Naive thymus-derived CD8-positive, alpha-beta T cell (primary cell): ENCODE measurements around the gene MKX. TPM values are rescaled to one million over a fixed set of nuclear protein-coding genes. Genes with fewer than 3 reads are reported as not detected.

Experiments
- ATAC-seq, 2 donors: fragments of 150-1000 bp; cut with Tn5 transposase in 1 of 2; sonication (Bioruptor Pico), chemical (Tn5 transposase) in 1 of 2; 1 replicate in 1 of 2; 2 replicates in 1 of 2; pipeline ENCODE4 v1.10.0; 2021; ENCODE audit warnings: mild to moderate bottlenecking in 2 of 2, moderate library complexity in 2 of 2
- POLR2A ChIA-PET: fragments of 350-600 bp; sonication (Branson Sonifier 250); formaldehyde crosslinking; loops from one replicate; lab custom pipeline; 2021; ENCODE audit warnings: antibody characterized with exemption; lab: Charles Lee
- DNase-seq, 10 donors: peaks; one replicate each; pipeline versions ENCODE4 v3.0.0 to v3.0.0-alpha.2; 2020 to 2022
- H3K27ac Mint-ChIP-seq, 10 donors: one replicate each; pipeline ENCODE4 v1.8.0; 2020 to 2022; ENCODE audit warnings: mild to moderate bottlenecking in 10 of 10, mixed read lengths in 10 of 10, moderate library complexity in 4 of 10, inconsistent platforms in 1 of 10
- H3K27me3 Mint-ChIP-seq, 5 donors: one replicate each; pipeline ENCODE4 v1.8.0; 2021 to 2022; ENCODE audit warnings: mixed read lengths in 5 of 5
- H3K36me3 Mint-ChIP-seq, 3 donors: one replicate each; pipeline ENCODE4 v1.8.0; 2020 to 2022; ENCODE audit warnings: mixed read lengths in 3 of 3, mild to moderate bottlenecking in 2 of 3, inconsistent platforms in 1 of 3
- H3K4me1 Mint-ChIP-seq, 4 donors: one replicate each; pipeline ENCODE4 v1.8.0; 2021 to 2022; ENCODE audit warnings: mixed read lengths in 4 of 4
- H3K4me3 Mint-ChIP-seq, 10 donors: one replicate each; pipeline ENCODE4 v1.8.0; 2020 to 2022; ENCODE audit warnings: mild to moderate bottlenecking in 10 of 10, mixed read lengths in 10 of 10, moderate library complexity in 6 of 10, inconsistent platforms in 1 of 10
- H3K9me3 Mint-ChIP-seq, 9 donors: one replicate each; pipeline ENCODE4 v1.8.0; 2020 to 2022; ENCODE audit warnings: mixed read lengths in 9 of 9, mild to moderate bottlenecking in 3 of 9, inconsistent platforms in 1 of 9, moderate library complexity in 1 of 9
- polyA plus RNA-seq, 3 donors: library from polyadenylated mRNA; unstranded; fragments of 300-500 nt; fragmentation: Illumina TruSeq; gene quantifications; one replicate each; pipeline ENCODE4 v1.2.3, GENCODE V29; 2021
- total RNA-seq, 8 experiments: library from RNA in 2 of 8; stranded (reverse) in 2 of 8; gene quantifications; one replicate each; pipeline ENCODE4 v1.2.3 and lab custom pipeline; 2021 to 2026

Gene MKX
- total and polyA plus RNA-seq, 5 experiments from 2014 or later, result not detected

- Mint-ChIP-seq H3K27me3 (peaks cover 40 to 86% (median 55%) of the 10 kb centered on the region in 5 donors), H3K27ac (no peak overlapping the region), H3K4me1 (peaks cover 21 to 31% (median 26%) of the 10 kb centered on the region in 4 donors), H3K9me3 (peaks cover 0 to 1% (median 0%) of the 10 kb centered on the region in 9 donors), H3K4me3 (no peak overlapping the region), H3K36me3 (peaks cover 0 to 2% (median 0%) of the 10 kb centered on the region in 3 donors)
- DNase-seq (no peak), ATAC-seq (no peak)
- POLR2A ChIA-PET, result no interaction called here
Measured at GRCh38 chr10:27748601-27749000, 3.0 kb upstream of the MKX start.

- no peak for ATAC-seq
- Mint-ChIP-seq H3K4me3 (peak overlapping the region in 7 of 10 donors; percentile 9 to 91 (median 69)), H3K27ac (no peak overlapping the region), H3K4me1 (peaks cover 22 to 34% (median 29%) of the 10 kb centered on the region in 4 donors), H3K36me3 (peaks cover 0 to 2% (median 0%) of the 10 kb centered on the region in 3 donors), H3K27me3 (peaks cover 35 to 76% (median 50%) of the 10 kb centered on the region in 5 donors), H3K9me3 (peaks cover 0 to 1% (median 0%) of the 10 kb centered on the region in 9 donors)
- DNase-seq, result peak in 2 of 10 donors; percentile 11
- POLR2A ChIA-PET, result interaction anchor here (0.7 kb wide), 1 partner anchor 1242 kb away, joined by 4 read pairs; no protein-coding TSS in a partner anchor
Measured at GRCh38 chr10:27747096-27747451, 1.5 kb upstream of the MKX start.

- POLR2A ChIA-PET, result interaction anchor here (0.7 kb wide), 1 partner anchor 1241 kb away, joined by 4 read pairs; no protein-coding TSS in a partner anchor
- H3K36me3 Mint-ChIP-seq, result peaks cover 0 to 2% (median 0%) of the 10 kb centered on the region in 3 donors
- ATAC-seq (no peak), DNase-seq (peak in 2 of 10 donors; percentile 12)
- peak overlapping the region; percentile 41 to 91 (median 70) for H3K4me3 Mint-ChIP-seq
- peak overlapping the region in 1 of 10 donors; percentile 36 for H3K27ac Mint-ChIP-seq
- no peaks in the 10 kb centered on the region for H3K9me3 Mint-ChIP-seq
- peaks cover 30 to 75% (median 52%) of the 10 kb centered on the region in 5 donors for H3K27me3 Mint-ChIP-seq
- peaks cover 23 to 35% (median 32%) of the 10 kb centered on the region in 4 donors for H3K4me1 Mint-ChIP-seq
Measured at GRCh38 chr10:27746397-27747095, 927 bp upstream of the MKX start.

- H3K4me1 Mint-ChIP-seq, result peaks cover 26 to 41% (median 36%) of the 10 kb centered on the region in 4 donors
- peak overlapping the region; percentile 82 to 94 (median 91) for H3K4me3 Mint-ChIP-seq
- POLR2A ChIA-PET, result no interaction called here
- peaks cover 0 to 2% (median 0%) of the 10 kb centered on the region in 3 donors for H3K36me3 Mint-ChIP-seq
- peak; percentile 27 to 34 for ATAC-seq
- H3K9me3 Mint-ChIP-seq, result no peaks in the 10 kb centered on the region
- H3K27ac Mint-ChIP-seq, result peak overlapping the region in 2 of 10 donors; percentile 31 to 37
- peak in 5 of 10 donors; percentile 4 to 45 (median 29) for DNase-seq
- peaks cover 34 to 78% (median 58%) of the 10 kb centered on the region in 5 donors for H3K27me3 Mint-ChIP-seq
Measured at GRCh38 chr10:27744802-27745731, 552 bp downstream of the MKX start.

GRCh38 chr10:27743877-27744801 lies 1.5 kb downstream of the MKX start:
- Mint-ChIP-seq H3K27ac (peak overlapping the region in 4 of 10 donors; percentile 31 to 57 (median 42)), H3K27me3 (peaks cover 34 to 69% (median 54%) of the 10 kb centered on the region in 5 donors), H3K36me3 (peaks cover 0 to 2% (median 0%) of the 10 kb centered on the region in 3 donors), H3K4me3 (peak overlapping the region; percentile 82 to 94 (median 91)), H3K4me1 (peaks cover 26 to 41% (median 36%) of the 10 kb centered on the region in 4 donors), H3K9me3 (no peaks in the 10 kb centered on the region)
- POLR2A ChIA-PET, result interaction anchor here (0.6 to 1.3 kb wide), 2 partner anchors 591 to 638 kb away, joined by 3 to 5 read pairs; no protein-coding TSS in a partner anchor
- ATAC-seq, result peak; percentile 10 to 11
- DNase-seq, result peak in 5 of 10 donors; percentile 5 to 39 (median 28)

GRCh38 chr10:27743012-27743876 lies 2.4 kb downstream of the MKX start:
- H3K4me3 Mint-ChIP-seq, result peak overlapping the region; percentile 82 to 94 (median 91)
- peaks cover 0 to 2% (median 0%) of the 10 kb centered on the region in 3 donors for H3K36me3 Mint-ChIP-seq
- peak overlapping the region in 2 of 10 donors; percentile 27 to 46 for H3K27ac Mint-ChIP-seq
- H3K27me3 Mint-ChIP-seq, result peaks cover 32 to 65% (median 53%) of the 10 kb centered on the region in 5 donors
- peak; percentile 26 to 27 for ATAC-seq
- peaks cover 26 to 41% (median 36%) of the 10 kb centered on the region in 4 donors for H3K4me1 Mint-ChIP-seq
- no peaks in the 10 kb centered on the region for H3K9me3 Mint-ChIP-seq
- POLR2A ChIA-PET, result interaction anchor here (1.3 kb wide), 1 partner anchor 638 kb away, joined by 5 read pairs; no protein-coding TSS in a partner anchor
- DNase-seq, result peak in 6 of 10 donors; percentile 14 to 50 (median 36)

GRCh38 chr10:27742195-27743011 lies 3.2 kb downstream of the MKX start:
- ATAC-seq, result peak; percentile 83
- peaks cover 26 to 41% (median 36%) of the 10 kb centered on the region in 4 donors for H3K4me1 Mint-ChIP-seq
- H3K9me3 Mint-ChIP-seq, result no peaks in the 10 kb centered on the region
- H3K27me3 Mint-ChIP-seq, result peaks cover 35 to 65% (median 55%) of the 10 kb centered on the region in 5 donors
- H3K36me3 Mint-ChIP-seq, result peaks cover 0 to 2% (median 0%) of the 10 kb centered on the region in 3 donors
- peak overlapping the region; percentile 80 to 94 (median 91) for H3K4me3 Mint-ChIP-seq
- DNase-seq, result peak; percentile 65 to 82 (median 74)
- peak overlapping the region in 2 of 10 donors; percentile 27 to 56 for H3K27ac Mint-ChIP-seq
- POLR2A ChIA-PET, result interaction anchor here (1.3 kb wide), 1 partner anchor 639 kb away, joined by 5 read pairs; no protein-coding TSS in a partner anchor

- Mint-ChIP-seq H3K27me3 (peaks cover 26 to 56% (median 51%) of the 10 kb centered on the region in 5 donors), H3K9me3 (no peaks in the 10 kb centered on the region), H3K4me3 (peak overlapping the region; percentile 68 to 91 (median 80)), H3K27ac (peak overlapping the region in 1 of 10 donors; percentile 56), H3K36me3 (peaks cover 0 to 2% (median 0%) of the 10 kb centered on the region in 3 donors), H3K4me1 (peaks cover 19 to 32% (median 30%) of the 10 kb centered on the region in 4 donors)
- POLR2A ChIA-PET, result no interaction called here
- ATAC-seq (no peak), DNase-seq (peak in 1 of 10 donors; percentile 18)
Measured at GRCh38 chr10:27741173-27742091, 4.2 kb downstream of the MKX start.

GRCh38 chr10:27736396-27736795 lies 9.2 kb downstream of the MKX start:
- POLR2A ChIA-PET, result no interaction called here
- no peaks in the 10 kb centered on the region for H3K9me3 Mint-ChIP-seq
- H3K27ac Mint-ChIP-seq, result no peak overlapping the region
- peaks cover 2 to 6% (median 4%) of the 10 kb centered on the region in 4 donors for H3K4me1 Mint-ChIP-seq
- no peak overlapping the region for H3K4me3 Mint-ChIP-seq
- H3K36me3 Mint-ChIP-seq, result no peaks in the 10 kb centered on the region
- ATAC-seq, result no peak
- no peak for DNase-seq
- peaks cover 21 to 56% (median 35%) of the 10 kb centered on the region in 5 donors for H3K27me3 Mint-ChIP-seq
